Stimulated activated naive CD8-positive, alpha-beta T cell treated with anti-CD3 and anti-CD28 coated beads, Interleukin-15, amount 100 ng/mL, for 72 hours (primary cell): ENCODE results near the gene MTARC2.

Experiments
- ATAC-seq: fragments of 150-1000 bp; cut with Tn5 transposase; 2 replicates; pipeline ENCODE4 v1.10.0; 2021; ENCODE audit warnings: mild to moderate bottlenecking, moderate library complexity
- DNase-seq, 2 donors: peaks; one replicate each; pipeline ENCODE4 v3.0.0; 2021 to 2022
- H3K27ac Mint-ChIP-seq, 2 donors: one replicate each; pipeline ENCODE4 v1.8.0; 2022; ENCODE audit warnings: mild to moderate bottlenecking in 2 of 2, mixed read lengths in 2 of 2, moderate library complexity in 2 of 2
- H3K27me3 Mint-ChIP-seq: one replicate; pipeline ENCODE4 v1.8.0; 2022; ENCODE audit warnings: mixed read lengths
- H3K4me1 Mint-ChIP-seq: one replicate; pipeline ENCODE4 v1.8.0; 2022; ENCODE audit warnings: mild to moderate bottlenecking, mixed read lengths
- H3K4me3 Mint-ChIP-seq, 2 donors: one replicate each; pipeline ENCODE4 v1.8.0; 2022; ENCODE audit warnings: mild to moderate bottlenecking in 2 of 2, mixed read lengths in 2 of 2, moderate library complexity in 1 of 2
- H3K9me3 Mint-ChIP-seq, 2 donors: one replicate each; pipeline ENCODE4 v1.8.0; 2022; ENCODE audit warnings: mixed read lengths in 2 of 2

MTARC2 gene

DNA sequence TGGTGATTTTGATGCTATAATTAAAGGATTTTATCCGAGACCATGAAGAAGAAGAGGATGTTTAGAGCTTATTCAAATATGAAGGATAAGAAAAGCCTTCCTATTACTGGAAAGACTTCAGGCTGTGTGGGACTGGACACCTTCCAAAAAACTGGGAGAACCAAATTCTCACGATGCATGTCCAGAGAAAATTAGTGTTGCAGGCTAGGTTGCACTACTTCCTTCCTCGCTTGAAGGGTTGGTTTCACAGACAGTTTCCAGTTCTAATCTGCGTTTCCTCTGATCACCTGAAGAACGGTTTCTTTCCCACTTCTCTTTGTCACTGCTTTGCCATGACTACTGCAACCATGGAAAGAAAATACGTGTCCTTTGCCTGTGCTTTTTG is 2.0 kb downstream of the MTARC2 start:
- H3K9me3 Mint-ChIP-seq: no peaks in the 10 kb centered on the region
- H3K4me3 Mint-ChIP-seq: no peak overlapping the region
- H3K27me3 Mint-ChIP-seq: peaks cover 83% of the 10 kb centered on the region
- DNase-seq (no peak), ATAC-seq (no peak)
- no peak overlapping the region for H3K27ac Mint-ChIP-seq
- peaks cover 14% of the 10 kb centered on the region for H3K4me1 Mint-ChIP-seq

DNA sequence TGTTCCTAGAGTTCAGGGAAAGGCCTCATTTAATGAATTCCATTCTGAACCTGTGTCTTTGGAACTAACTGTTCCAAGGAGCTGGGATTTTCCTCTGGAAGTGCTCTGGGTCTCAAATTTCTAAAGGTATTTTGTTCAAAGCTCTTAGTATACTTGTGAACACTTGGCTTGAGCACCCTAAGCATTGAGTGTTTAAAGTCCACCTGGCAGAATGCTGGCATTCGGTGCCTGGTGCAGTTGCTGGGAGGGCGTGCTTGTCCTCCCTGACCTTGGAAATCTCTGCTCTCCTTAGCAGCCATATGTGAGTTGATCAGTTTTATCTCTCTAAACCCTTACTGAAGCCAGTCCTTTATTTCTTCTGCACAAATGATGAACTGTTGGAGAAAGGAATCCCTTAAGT is 3.0 kb downstream of the MTARC2 start:
- Mint-ChIP-seq H3K27ac (no peak overlapping the region), H3K4me1 (peaks cover 14% of the 10 kb centered on the region), H3K4me3 (no peak overlapping the region), H3K9me3 (no peaks in the 10 kb centered on the region), H3K27me3 (peaks cover 81% of the 10 kb centered on the region)
- no peak for DNase-seq
- no peak for ATAC-seq

DNA sequence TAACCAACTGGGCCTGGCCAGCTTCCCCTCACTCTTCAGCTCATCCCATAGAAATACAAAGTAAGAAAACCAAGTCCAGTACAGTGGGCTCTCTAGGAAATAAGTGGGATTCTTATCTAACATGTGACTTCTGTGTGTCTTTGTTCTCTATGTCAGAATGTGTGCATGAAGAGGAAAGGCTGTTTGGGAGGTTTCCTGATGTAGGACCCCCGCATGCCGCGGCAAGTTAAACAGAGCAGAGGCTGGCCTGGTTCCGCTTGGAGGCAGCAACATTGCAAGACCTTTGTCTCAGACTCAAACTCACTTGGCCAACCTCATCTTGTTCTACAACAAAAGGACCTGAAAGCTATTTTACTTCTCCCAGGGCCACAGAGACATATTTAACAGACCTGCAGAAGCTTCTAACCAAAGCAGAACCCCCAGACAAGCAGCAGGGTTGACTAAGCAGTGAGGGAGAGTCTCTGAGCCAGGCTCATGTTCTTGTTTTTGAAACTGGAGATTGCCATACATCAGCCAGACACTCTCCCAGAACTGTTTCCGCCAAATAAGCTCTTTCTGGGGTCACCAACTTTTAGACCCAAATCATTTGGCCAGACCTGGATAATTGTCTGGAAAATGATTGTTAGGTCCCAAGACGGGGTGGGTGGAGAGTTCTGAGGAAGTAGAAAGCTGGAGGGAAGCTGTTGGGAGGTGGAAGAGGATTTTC is 6.2 kb downstream of the MTARC2 start:
- DNase-seq: no peak
- Mint-ChIP-seq H3K9me3 (no peaks in the 10 kb centered on the region), H3K4me3 (no peak overlapping the region), H3K27ac (no peak overlapping the region), H3K4me1 (no peaks in the 10 kb centered on the region), H3K27me3 (peaks cover 54% of the 10 kb centered on the region)
- ATAC-seq: no peak

DNA sequence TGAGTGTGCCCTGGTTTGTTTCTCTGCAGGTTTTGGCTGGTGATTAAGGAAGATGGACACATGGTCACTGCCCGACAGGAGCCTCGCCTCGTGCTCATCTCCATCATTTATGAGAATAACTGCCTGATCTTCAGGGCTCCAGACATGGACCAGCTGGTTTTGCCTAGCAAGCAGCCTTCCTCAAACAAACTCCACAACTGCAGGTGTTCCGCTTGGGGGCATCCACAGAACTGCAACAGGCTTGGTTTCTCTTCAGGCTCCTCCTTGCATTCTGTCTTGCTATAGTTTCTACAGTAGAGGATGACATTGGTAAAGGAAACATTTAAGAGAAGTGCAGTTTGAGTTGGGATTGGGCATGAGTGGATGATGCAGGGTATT is 6.8 kb downstream of the MTARC2 start:
- DNase-seq: no peak
- Mint-ChIP-seq H3K27me3 (peaks cover 54% of the 10 kb centered on the region), H3K4me1 (no peaks in the 10 kb centered on the region), H3K27ac (no peak overlapping the region), H3K9me3 (no peaks in the 10 kb centered on the region), H3K4me3 (no peak overlapping the region)
- no peak for ATAC-seq

DNA sequence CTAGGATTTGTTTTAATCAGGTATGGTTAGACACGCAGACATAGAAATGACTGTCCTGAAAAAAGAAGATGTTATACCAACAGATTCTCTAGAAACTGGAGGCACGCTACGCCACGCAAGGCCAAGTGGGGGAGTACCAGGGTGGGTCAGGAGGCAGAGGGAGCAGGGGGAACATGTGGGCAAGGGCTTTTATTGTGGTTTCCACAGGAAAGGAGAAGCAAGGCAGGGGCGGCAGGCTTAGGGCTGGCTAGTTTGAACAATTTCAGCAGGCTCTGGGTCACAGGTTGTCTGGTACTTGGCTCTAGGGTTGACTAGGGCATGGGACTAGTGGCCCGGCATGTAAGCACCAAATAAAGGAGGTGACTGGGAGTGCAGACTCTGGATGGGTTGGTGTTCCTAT is 7.2 kb downstream of the MTARC2 start:
- peaks cover 50% of the 10 kb centered on the region for H3K27me3 Mint-ChIP-seq
- H3K9me3 Mint-ChIP-seq: no peaks in the 10 kb centered on the region

DNA sequence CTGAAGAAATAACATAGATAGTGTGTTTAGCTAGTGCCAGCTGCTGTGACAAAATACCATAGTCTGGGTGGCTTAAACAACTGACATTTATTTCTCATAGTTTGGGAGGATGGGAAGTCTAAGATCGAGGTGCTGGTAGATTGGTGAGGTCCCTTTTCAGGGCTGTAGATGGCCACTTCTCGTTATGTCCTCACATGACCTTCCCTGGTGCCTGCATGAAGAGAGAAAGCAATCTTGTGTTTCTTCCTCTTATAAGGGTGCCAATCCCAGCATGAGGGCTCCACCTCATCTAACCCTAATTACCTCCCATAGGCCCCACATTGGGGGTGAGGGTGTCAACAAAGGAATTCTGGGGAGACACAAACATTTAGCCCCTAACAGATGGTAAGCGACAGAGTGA is 9.3 kb downstream of the MTARC2 start:
- Mint-ChIP-seq H3K4me3 (no peak overlapping the region), H3K4me1 (no peaks in the 10 kb centered on the region), H3K9me3 (no peaks in the 10 kb centered on the region), H3K27ac (no peak overlapping the region), H3K27me3 (peaks cover 33% of the 10 kb centered on the region)
- no peak for DNase-seq
- no peak for ATAC-seq

More for the DNA sequence above, 7.2 kb downstream of the MTARC2 start:
- ATAC-seq (no peak), DNase-seq (no peak)
- no peak overlapping the region for H3K4me3 Mint-ChIP-seq
- no peak overlapping the region for H3K27ac Mint-ChIP-seq
- no peaks in the 10 kb centered on the region for H3K4me1 Mint-ChIP-seq

DNA sequence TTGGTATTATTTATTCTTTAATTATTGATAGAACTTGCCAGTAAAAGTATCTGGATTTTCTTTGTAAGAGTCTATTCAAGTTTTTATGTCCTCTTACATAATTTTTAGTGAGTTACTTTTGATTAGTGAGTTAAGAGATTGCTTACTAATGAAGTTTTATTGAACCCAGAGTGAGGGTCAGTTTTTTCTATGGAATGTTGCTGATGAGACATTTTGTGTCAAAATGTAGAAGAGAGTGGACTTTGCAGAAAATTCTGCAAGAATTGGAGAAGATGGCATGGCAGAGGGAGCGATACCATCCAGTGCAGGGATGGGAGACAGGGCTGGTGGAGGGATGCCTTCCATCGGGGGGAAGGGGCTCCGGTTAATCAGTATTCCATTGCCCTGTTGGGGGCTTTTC is 11.0 kb downstream of the MTARC2 start:
- peaks cover 28% of the 10 kb centered on the region for H3K27me3 Mint-ChIP-seq
- ATAC-seq (no peak), DNase-seq (no peak)
- no peak overlapping the region for H3K27ac Mint-ChIP-seq
- H3K4me3 Mint-ChIP-seq: no peak overlapping the region
- no peaks in the 10 kb centered on the region for H3K9me3 Mint-ChIP-seq
- no peaks in the 10 kb centered on the region for H3K4me1 Mint-ChIP-seq

DNA sequence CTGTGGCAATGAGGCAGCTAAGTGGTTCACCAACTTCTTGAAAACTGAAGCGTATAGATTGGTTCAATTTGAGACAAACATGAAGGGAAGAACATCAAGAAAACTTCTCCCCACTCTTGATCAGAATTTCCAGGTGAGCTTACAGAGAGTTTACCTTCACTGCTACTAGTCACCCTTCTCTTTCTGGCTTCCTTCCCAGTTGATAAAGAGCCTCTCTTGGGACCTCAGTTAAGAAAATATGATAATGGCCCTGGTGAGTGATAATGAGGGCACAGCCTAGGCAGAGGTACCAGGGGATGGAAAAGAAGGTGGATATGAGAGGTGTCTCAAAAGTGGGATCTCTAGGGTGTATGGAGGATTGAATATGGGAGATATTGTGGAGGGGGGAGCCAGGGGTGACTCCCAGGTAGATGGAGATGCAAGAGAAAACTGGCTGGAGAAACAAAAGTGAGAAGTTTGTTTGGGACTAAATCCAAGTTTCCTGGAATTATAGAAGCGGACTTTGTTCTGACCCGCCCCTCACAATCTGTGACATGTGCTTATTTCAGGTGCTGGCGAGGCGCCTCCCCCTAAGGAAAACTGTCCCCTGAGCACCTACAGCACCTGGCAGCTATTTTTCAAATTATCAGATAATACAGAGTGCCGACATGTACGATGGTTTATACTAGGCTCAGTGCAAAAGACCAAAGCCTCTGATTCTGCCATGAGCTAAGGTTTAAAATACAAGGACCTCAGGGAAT is 13.7 kb downstream of the MTARC2 start:
- Mint-ChIP-seq H3K27me3 (peaks cover 12% of the 10 kb centered on the region), H3K27ac (no peak overlapping the region), H3K4me3 (no peak overlapping the region), H3K9me3 (no peaks in the 10 kb centered on the region), H3K4me1 (no peaks in the 10 kb centered on the region)
- DNase-seq (no peak), ATAC-seq (no peak)

DNA sequence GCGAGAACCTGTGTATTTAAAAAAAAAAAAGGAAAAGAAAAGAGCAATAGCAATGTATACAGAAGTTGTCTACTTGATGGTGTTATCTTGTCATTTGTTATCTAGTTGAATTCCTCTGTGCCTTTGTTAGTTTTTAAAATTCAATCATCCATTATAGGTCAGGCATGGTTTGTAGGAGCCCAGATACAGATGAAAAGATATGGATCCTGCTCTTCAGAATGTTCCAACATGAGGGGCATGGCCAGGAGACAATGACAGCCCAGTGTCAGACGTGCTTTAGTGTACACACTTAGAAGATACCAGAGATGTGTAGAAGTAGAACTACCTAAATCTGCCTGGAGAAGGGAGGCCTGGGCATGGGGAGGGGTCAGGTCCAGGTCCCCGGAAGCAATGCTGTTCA is 16.6 kb downstream of the MTARC2 start:
- no peak for DNase-seq
- no peak for ATAC-seq
- Mint-ChIP-seq H3K4me3 (no peak overlapping the region), H3K4me1 (no peaks in the 10 kb centered on the region), H3K27me3 (peaks cover 2% of the 10 kb centered on the region), H3K27ac (no peak overlapping the region), H3K9me3 (no peaks in the 10 kb centered on the region)

DNA sequence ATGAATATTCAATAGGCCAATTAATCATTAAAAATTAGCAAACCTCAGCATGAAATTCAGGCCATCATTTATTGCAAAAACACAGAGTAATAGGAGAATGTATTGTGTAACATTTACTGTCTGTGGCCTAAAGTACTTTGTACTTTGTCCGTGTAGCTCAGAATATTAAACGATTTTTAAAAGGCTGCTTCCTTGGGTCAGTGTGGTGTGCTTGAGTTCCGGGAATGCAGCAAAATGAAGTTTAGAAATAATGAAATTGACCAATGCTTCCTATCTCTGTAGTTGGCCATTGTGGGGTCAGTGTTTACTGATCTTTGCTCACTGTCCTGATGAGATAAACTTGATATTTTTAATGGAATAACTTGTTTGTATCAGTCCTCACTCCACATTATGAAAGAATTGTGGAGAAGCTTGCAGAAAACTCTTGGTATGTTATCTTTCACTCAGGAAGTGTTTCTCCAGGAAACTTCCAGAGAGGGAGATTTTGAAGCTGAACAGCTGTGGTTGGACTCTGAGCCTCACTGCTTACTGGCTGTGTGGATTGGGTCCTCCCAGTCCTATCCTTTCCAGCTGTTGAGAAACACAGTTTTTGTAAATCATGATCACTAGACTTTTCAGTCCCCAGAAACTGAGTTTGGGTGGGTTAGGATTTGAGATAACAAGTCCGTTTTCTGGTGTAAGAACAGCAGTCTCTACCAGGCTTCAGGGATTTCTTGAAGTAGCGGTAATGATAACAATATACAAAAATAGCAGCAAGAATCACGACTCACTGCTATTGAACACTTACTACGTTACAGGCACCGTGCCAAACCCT is 19.4 kb downstream of the MTARC2 start:
- no peaks in the 10 kb centered on the region for H3K9me3 Mint-ChIP-seq
- H3K4me3 Mint-ChIP-seq: no peak overlapping the region
- no peak for DNase-seq
- no peaks in the 10 kb centered on the region for H3K4me1 Mint-ChIP-seq
- no peak for ATAC-seq
- H3K27ac Mint-ChIP-seq: no peak overlapping the region
- no peaks in the 10 kb centered on the region for H3K27me3 Mint-ChIP-seq

DNA sequence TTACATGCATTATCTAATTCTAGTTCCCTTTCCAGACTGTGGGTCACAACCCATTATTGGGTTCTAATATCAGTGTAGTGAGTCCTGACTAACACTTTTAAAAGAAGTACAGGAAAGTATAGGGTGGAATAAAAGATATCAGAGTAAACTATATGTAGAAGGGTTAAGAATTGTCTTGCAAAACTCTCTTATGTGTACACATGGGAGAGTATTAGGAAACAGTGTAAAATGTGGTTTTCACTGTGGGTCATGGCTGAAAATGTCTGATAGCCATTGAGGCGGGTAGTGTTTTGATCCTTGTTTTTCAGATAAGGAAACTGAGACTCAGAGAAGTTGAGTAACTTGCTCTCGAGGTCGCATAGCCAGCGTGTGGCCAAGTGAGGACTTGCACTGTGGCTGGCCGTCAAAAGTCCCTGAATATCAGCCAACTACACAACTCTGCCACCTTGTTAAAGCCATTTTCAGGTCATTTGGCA is 20.0 kb downstream of the MTARC2 start:
- Mint-ChIP-seq H3K4me1 (no peaks in the 10 kb centered on the region), H3K27me3 (peaks cover 6% of the 10 kb centered on the region), H3K4me3 (no peak overlapping the region), H3K9me3 (no peaks in the 10 kb centered on the region), H3K27ac (no peak overlapping the region)
- ATAC-seq: no peak
- DNase-seq: no peak

DNA sequence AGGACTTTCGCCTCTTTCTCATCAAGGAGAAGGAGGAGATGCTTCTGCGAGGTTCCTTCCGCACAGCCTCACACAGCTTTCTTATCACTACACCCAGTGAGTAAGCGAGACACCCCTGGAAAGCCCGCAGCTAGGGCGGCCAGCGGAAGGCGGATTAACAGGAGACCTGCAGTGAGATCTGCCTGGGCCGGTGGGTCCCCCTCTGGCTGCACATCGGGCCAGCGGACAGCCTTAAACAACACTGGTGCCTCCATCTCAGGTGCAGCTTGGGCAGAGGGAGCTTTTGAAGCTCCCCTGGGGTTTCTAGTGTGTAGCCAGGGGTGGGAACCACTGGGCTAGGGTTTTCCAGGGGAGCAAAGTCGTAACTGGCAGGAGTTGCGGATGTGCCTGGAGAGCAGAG is 21.1 kb downstream of the MTARC2 start:
- ATAC-seq (no peak), DNase-seq (no peak)
- peak overlapping the region in 1 of 2 donors; percentile 48 for H3K27ac Mint-ChIP-seq
- peaks cover 9% of the 10 kb centered on the region for H3K27me3 Mint-ChIP-seq
- H3K4me1 Mint-ChIP-seq: no peaks in the 10 kb centered on the region
- no peak overlapping the region for H3K4me3 Mint-ChIP-seq
- no peaks in the 10 kb centered on the region for H3K9me3 Mint-ChIP-seq

DNA sequence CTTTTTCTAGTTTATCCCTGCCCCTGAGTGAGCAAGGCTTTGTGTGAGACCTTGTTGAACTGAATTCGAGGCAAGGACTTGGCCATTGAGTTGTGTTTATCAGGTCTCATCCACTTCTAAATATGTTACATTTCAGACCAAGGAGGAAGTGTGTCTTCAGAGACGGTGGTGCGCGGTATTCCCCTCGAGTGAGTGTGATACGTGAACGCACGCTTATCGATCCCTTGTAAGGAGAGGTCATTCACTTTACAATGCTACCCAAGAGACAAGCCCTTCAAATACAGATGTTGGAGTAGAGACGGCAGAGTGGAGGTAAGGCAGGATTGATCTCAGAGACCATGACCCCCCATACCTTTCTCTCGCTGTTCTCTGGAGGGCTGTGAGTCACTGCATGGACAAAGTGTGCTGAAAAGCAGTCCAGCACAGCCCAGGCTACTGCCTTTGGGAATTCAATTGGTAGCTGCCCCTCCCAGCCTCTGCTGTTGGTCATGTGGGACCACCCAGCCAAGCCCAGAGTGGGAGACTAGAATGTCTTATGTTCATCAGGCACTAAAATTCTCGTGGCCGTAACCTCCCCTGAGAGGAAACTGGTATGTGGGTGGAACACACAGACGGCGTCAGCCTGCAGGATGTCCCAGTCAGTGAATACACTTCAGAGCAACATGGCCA is 22.3 kb downstream of the MTARC2 start:
- Mint-ChIP-seq H3K9me3 (no peaks in the 10 kb centered on the region), H3K27ac (no peak overlapping the region), H3K4me1 (no peaks in the 10 kb centered on the region), H3K4me3 (no peak overlapping the region), H3K27me3 (peaks cover 9% of the 10 kb centered on the region)
- ATAC-seq (no peak), DNase-seq (no peak)

DNA sequence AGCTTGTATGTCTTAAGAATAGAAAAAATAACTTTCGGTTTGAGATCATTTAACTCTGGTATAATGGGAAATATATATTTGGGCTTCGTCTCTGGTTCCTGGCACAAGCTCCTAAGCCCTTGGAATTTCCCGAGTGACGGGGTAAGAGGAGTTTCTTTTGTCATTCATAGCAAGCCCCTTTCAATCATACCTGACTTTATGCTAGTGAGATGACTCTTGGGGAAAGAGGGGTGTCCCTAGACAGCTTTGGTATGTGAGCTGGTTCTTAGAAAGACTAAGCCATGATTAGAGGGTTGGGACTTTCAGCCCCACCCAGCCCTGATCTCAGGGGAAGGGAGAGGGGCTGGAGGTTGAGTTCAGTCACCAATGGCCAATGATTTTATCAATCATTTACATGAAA is 24.7 kb downstream of the MTARC2 start:
- no peak for DNase-seq
- H3K4me3 Mint-ChIP-seq: no peak overlapping the region
- no peak for ATAC-seq
- H3K27me3 Mint-ChIP-seq: peaks cover 22% of the 10 kb centered on the region
- H3K27ac Mint-ChIP-seq: peak overlapping the region in 1 of 2 donors; percentile 14
- H3K4me1 Mint-ChIP-seq: no peaks in the 10 kb centered on the region
- H3K9me3 Mint-ChIP-seq: no peaks in the 10 kb centered on the region

DNA sequence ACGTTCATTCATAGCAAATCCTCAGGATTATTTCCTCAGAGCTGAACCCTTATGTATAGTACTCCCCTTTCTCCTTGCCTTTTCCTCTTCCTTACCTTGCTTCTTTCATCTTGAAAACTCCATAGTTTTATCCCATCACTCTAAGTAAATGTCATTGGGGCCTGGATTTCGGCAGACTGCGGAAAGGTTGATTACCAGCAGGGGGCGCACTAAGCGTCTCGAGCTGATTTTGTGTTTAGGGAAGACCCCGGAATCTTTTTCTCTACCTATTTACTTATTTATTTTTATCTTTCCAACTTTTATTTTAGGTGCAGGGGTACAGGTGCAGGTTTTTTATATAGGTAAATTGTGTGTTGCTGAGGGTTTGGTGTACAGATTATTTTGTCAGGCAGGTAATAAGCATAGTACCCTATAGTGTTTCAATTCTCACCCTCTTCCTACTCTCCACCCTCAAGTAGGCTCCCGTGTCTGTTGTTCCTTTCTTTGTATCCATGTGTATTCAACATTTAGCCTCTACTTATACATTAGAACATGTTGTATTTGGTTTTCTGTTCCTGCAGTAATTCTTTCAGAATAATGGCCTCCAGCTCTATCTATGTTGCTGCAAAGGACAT is 27.2 kb downstream of the MTARC2 start:
- Mint-ChIP-seq H3K27me3 (peaks cover 22% of the 10 kb centered on the region), H3K9me3 (no peaks in the 10 kb centered on the region), H3K4me1 (no peaks in the 10 kb centered on the region), H3K4me3 (no peak overlapping the region), H3K27ac (no peak overlapping the region)
- ATAC-seq: no peak
- peak in 1 of 2 donors; percentile 11 for DNase-seq
